Neural progenitor cell (in vitro differentiated cells): Measurements from ENCODE around the gene TACR2. TPM values are rescaled to one million over a fixed set of nuclear protein-coding genes. Genes with fewer than 3 reads are reported as not detected.

Experiments
- DNase-seq: peaks from one replicate; pipeline ENCODE4 v3.0.0-alpha.2; 2016; ENCODE audit warnings: low spot score
- H2AFZ ChIP-seq: fragments of 200-600 bp; sonication (generic); replicated peaks from 2 replicates; pipeline ENCODE4 v1.6.1; 2016; ENCODE audit warnings: antibody characterized with exemption
- H3F3A ChIP-seq: fragments of 200-600 bp; sonication (generic); 2 replicates; pipeline ENCODE4 v1.6.1; 2016; ENCODE audit warnings: antibody characterized with exemption, low read depth
- H3K27ac ChIP-seq: fragments of 200-600 bp; sonication (generic); 2 replicates; pipeline ENCODE4 v1.5.1; 2016; ENCODE audit warnings: mild to moderate bottlenecking
- H3K27me3 ChIP-seq: fragments of 200-600 bp; sonication (generic); 2 replicates; pipeline ENCODE4 v1.6.1; 2016; ENCODE audit warnings: mild to moderate bottlenecking, moderate library complexity
- H3K36me3 ChIP-seq: fragments of 200-600 bp; sonication (generic); 2 replicates; pipeline ENCODE4 v1.5.1; 2016
- H3K4me1 ChIP-seq: fragments of 200-600 bp; sonication (generic); 2 replicates; pipeline ENCODE4 v1.6.1; 2016; ENCODE audit warnings: mixed run types
- H3K4me2 ChIP-seq: fragments of 200-600 bp; sonication (generic); 2 replicates; pipeline ENCODE4 v1.6.1; 2016
- H3K4me3 ChIP-seq: fragments of 200-600 bp; sonication (generic); 2 replicates; pipeline ENCODE4 v1.5.1; 2016
- H3K79me2 ChIP-seq: fragments of 200-600 bp; sonication (generic); 2 replicates; pipeline ENCODE4 v1.6.1; 2016; ENCODE audit warnings: low read depth
- H3K9ac ChIP-seq: fragments of 200-600 bp; sonication (generic); 2 replicates; pipeline ENCODE4 v1.6.1; 2016
- H3K9me3 ChIP-seq: fragments of 200-600 bp; sonication (generic); 2 replicates; pipeline ENCODE4 v1.5.1; 2016; ENCODE audit warnings: low read depth
- H4K20me1 ChIP-seq: fragments of 200-600 bp; sonication (generic); 2 replicates; pipeline ENCODE4 v1.6.1; 2016; ENCODE audit warnings: low read depth
- H3K27ac Mint-ChIP-seq: 3 replicates; pipeline ENCODE4 v1.8.0; 2021; ENCODE audit warnings: mixed read lengths
- H3K27me3 Mint-ChIP-seq: 2 replicates; pipeline ENCODE4 v1.8.0; 2022; ENCODE audit warnings: low read depth, mild to moderate bottlenecking, inconsistent platforms, moderate library complexity, mixed read lengths; ENCODE audit not compliant: insufficient read depth
- H3K36me3 Mint-ChIP-seq: 3 replicates; pipeline ENCODE4 v1.8.0; 2021; ENCODE audit warnings: mixed read lengths
- H3K4me1 Mint-ChIP-seq: 3 replicates; pipeline ENCODE4 v1.8.0; 2021; ENCODE audit warnings: mixed read lengths
- H3K4me3 Mint-ChIP-seq: 3 replicates; pipeline ENCODE4 v1.8.0; 2021; ENCODE audit warnings: mild to moderate bottlenecking, moderate library complexity, mixed read lengths
- H3K9me3 Mint-ChIP-seq: 3 replicates; pipeline ENCODE4 v1.8.0; 2020; ENCODE audit warnings: mixed read lengths
- EZH2 ChIP-seq: fragments of 200-600 bp; sonication (generic); IDR thresholded peaks from 2 replicates; pipeline ENCODE4 v1.6.1; 2017; ENCODE audit warnings: antibody characterized with exemption, mild to moderate bottlenecking, moderate library complexity
- EZH2phosphoT487 ChIP-seq: fragments of 200-600 bp; sonication (generic); IDR thresholded peaks from 2 replicates; pipeline ENCODE4 v1.6.1; 2017; ENCODE audit warnings: antibody characterized with exemption
- total RNA-seq: library from RNA; depleted of rRNA; stranded (reverse); fragments of >200 nt; gene quantifications from 2 replicates; pipeline ENCODE4 v1.2.3, GENCODE V29; 2015; ENCODE audit warnings: low replicate concordance
- TF ChIP-seq, protein P1 (sequence below): fragments of 200-600 bp; sonication (generic); IDR thresholded peaks from 2 replicates; pipeline ENCODE4 v1.5.1; 2017; ENCODE audit warnings: antibody characterized with exemption, mild to moderate bottlenecking

TACR2 gene
- total RNA-seq, 1 donor from 2014 or later: not detected

DNA sequence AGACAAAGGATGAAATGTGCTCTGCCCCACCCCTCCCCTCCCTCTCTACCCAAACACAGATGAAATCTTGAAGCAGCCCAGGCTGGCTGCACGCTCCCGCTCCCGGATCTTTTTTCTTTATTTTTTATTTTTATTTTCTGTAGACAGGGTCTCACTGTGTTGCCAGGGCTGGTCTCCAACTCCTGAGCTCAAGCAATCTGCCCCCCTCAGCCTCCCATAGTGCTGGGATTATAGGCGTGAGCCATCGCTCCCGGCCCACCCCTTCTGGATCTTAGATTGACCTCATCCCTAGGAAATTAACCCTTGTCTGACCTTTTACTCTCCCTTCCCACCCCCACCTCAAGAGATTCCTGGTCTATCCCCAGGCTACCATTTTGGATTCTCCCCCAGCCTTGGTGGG is 14.3 kb downstream of the TACR2 start:
- H3K27me3 Mint-ChIP-seq: peaks cover 7% of the 10 kb centered on the region
- H3K9me3 Mint-ChIP-seq: no peaks in the 10 kb centered on the region
- Histone ChIP-seq H3K4me1 (peaks cover 7% of the 10 kb centered on the region), H3K36me3 (no peaks in the 10 kb centered on the region), H3K4me2 (no peak overlapping the region), H3K4me3 (no peak overlapping the region), H3K9ac (no peak overlapping the region), H3K27me3 (no peaks in the 10 kb centered on the region), H4K20me1 (no peaks in the 10 kb centered on the region), H3F3A (no peaks in the 10 kb centered on the region), H2AFZ (no peak overlapping the region), H3K9me3 (no peaks in the 10 kb centered on the region), H3K27ac (no peak overlapping the region), H3K79me2 (no peaks in the 10 kb centered on the region)
- no peak overlapping the region for H3K4me3 Mint-ChIP-seq
- H3K36me3 Mint-ChIP-seq: peaks cover 16% of the 10 kb centered on the region
- DNase-seq: no peak
- H3K27ac Mint-ChIP-seq: peak overlapping the region; percentile 63
- no peak for TF ChIP-seq EZH2
- TF ChIP-seq, protein P1, sequence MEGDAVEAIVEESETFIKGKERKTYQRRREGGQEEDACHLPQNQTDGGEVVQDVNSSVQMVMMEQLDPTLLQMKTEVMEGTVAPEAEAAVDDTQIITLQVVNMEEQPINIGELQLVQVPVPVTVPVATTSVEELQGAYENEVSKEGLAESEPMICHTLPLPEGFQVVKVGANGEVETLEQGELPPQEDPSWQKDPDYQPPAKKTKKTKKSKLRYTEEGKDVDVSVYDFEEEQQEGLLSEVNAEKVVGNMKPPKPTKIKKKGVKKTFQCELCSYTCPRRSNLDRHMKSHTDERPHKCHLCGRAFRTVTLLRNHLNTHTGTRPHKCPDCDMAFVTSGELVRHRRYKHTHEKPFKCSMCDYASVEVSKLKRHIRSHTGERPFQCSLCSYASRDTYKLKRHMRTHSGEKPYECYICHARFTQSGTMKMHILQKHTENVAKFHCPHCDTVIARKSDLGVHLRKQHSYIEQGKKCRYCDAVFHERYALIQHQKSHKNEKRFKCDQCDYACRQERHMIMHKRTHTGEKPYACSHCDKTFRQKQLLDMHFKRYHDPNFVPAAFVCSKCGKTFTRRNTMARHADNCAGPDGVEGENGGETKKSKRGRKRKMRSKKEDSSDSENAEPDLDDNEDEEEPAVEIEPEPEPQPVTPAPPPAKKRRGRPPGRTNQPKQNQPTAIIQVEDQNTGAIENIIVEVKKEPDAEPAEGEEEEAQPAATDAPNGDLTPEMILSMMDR: no peak
- no peak for TF ChIP-seq EZH2phosphoT487
- H3K4me1 Mint-ChIP-seq: peaks cover 23% of the 10 kb centered on the region

DNA sequence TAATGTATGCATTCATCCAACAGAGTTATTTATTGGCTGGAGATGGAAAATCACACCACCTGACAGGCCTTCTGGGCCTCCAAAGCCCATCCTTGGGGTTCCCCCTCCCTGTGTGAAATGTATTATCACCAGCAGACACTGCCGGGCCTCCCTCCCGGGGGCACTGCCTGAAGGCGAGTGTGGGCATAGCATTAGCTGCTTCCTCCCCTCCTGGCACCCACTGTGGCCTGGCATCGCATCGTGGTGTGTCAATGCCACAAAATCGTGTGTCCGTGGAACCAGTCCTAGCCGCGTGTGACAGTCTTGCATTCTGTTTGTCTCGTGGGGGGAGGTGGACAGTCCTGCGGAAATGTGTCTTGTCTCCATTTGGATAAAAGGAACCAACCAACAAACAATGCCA is 15.3 kb downstream of the TACR2 start:
- H2AFZ ChIP-seq: no peak overlapping the region
- Mint-ChIP-seq H3K9me3 (no peaks in the 10 kb centered on the region), H3K36me3 (peaks cover 16% of the 10 kb centered on the region), H3K4me3 (no peak overlapping the region), H3K27ac (no peak overlapping the region), H3K27me3 (peaks cover 7% of the 10 kb centered on the region), H3K4me1 (peaks cover 15% of the 10 kb centered on the region)
- no peaks in the 10 kb centered on the region for H3K27me3 ChIP-seq
- no peak overlapping the region for H3K9ac ChIP-seq
- DNase-seq: no peak
- peaks cover 4% of the 10 kb centered on the region for H3K4me1 ChIP-seq
- no peaks in the 10 kb centered on the region for H3K79me2 ChIP-seq
- no peaks in the 10 kb centered on the region for H4K20me1 ChIP-seq
- no peaks in the 10 kb centered on the region for H3K9me3 ChIP-seq
- H3K4me2 ChIP-seq: no peak overlapping the region
- no peak overlapping the region for H3K27ac ChIP-seq
- TF ChIP-seq EZH2phosphoT487 (no peak), EZH2 (no peak)
- TF ChIP-seq, protein P1: no peak
- H3F3A ChIP-seq: no peaks in the 10 kb centered on the region
- no peak overlapping the region for H3K4me3 ChIP-seq
- no peaks in the 10 kb centered on the region for H3K36me3 ChIP-seq

DNA sequence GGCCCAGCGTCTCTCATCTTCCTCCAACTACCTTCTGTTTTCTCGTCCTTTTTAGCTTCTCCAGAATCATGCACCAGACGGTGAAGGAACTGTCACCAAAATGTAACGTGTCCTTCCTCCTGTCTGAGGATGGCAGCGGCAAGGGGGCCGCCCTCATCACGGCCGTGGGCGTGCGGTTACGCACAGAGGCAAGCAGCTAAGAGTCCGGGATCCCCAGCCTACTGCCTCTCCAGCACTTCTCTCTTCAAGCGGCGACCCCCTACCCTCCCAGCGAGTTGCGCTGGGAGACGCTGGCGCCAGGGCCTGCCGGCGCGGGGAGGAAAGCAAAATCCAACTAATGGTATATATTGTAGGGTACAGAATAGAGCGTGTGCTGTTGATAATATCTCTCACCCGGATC is 15.8 kb downstream of the TACR2 start:
- Mint-ChIP-seq H3K27me3 (peaks cover 4% of the 10 kb centered on the region), H3K4me1 (peaks cover 15% of the 10 kb centered on the region), H3K36me3 (peaks cover 16% of the 10 kb centered on the region), H3K9me3 (no peaks in the 10 kb centered on the region), H3K4me3 (no peak overlapping the region), H3K27ac (no peak overlapping the region)
- no peaks in the 10 kb centered on the region for H3K4me1 ChIP-seq
- H3K79me2 ChIP-seq: no peaks in the 10 kb centered on the region
- H4K20me1 ChIP-seq: no peaks in the 10 kb centered on the region
- H3K9me3 ChIP-seq: no peaks in the 10 kb centered on the region
- DNase-seq: no peak
- no peaks in the 10 kb centered on the region for H3K27me3 ChIP-seq
- no peak overlapping the region for H3K4me3 ChIP-seq
- TF ChIP-seq EZH2 (no peak), EZH2phosphoT487 (no peak)
- TF ChIP-seq, protein P1: no peak
- H3K4me2 ChIP-seq: no peak overlapping the region
- H3K9ac ChIP-seq: no peak overlapping the region
- H3F3A ChIP-seq: no peaks in the 10 kb centered on the region
- H3K27ac ChIP-seq: no peak overlapping the region
- H3K36me3 ChIP-seq: no peaks in the 10 kb centered on the region
- H2AFZ ChIP-seq: no peak overlapping the region

DNA sequence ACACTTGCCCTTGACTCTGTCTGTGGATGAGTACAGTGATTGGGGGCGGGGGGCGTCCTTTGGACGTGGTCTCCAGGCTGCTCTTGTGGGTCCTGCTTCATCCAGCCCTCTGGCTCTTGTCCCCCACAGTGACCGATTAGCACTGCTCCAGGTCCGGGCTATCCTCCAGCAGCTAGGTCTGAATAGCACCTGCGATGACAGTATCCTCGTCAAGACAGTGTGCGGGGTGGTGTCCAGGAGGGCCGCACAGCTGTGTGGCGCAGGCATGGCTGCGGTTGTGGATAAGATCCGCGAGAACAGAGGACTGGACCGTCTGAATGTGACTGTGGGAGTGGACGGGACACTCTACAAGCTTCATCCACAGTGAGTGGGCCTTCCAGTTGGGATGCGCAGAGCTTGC is 18.3 kb downstream of the TACR2 start:
- H3K36me3 ChIP-seq: no peaks in the 10 kb centered on the region

More for the DNA sequence above, 18.3 kb downstream of the TACR2 start:
- Histone ChIP-seq H3K9me3 (no peaks in the 10 kb centered on the region), H2AFZ (no peak overlapping the region), H3K79me2 (no peaks in the 10 kb centered on the region), H4K20me1 (no peaks in the 10 kb centered on the region), H3F3A (no peaks in the 10 kb centered on the region), H3K4me3 (no peak overlapping the region), H3K27me3 (no peaks in the 10 kb centered on the region), H3K27ac (no peak overlapping the region), H3K9ac (no peak overlapping the region), H3K4me1 (no peaks in the 10 kb centered on the region), H3K4me2 (no peak overlapping the region)
- Mint-ChIP-seq H3K9me3 (no peaks in the 10 kb centered on the region), H3K27ac (no peak overlapping the region), H3K4me1 (peaks cover 7% of the 10 kb centered on the region), H3K27me3 (peaks cover 2% of the 10 kb centered on the region), H3K4me3 (peak overlapping the region; percentile 23), H3K36me3 (peaks cover 15% of the 10 kb centered on the region)
- TF ChIP-seq, protein P1: no peak
- TF ChIP-seq EZH2 (no peak), EZH2phosphoT487 (no peak)
- DNase-seq: no peak
